Measurements from ENCODE around the gene GAPVD1. TPM values are rescaled to one million over a fixed set of nuclear protein-coding genes. Genes with fewer than 3 reads are reported as not detected.

The GAPVD1 gene
- total RNA-seq, 2 experiments from 2014 or later = 29.6 to 44.5 TPM

- DNase-seq (ENCODE audit: low spot score) = no peak
- BruUV-seq (replicated peaks) = no TSS peak
- no peak overlapping the region for H3K4me3 ChIP-seq (ENCODE audit: low read depth, low read length, poor library complexity, severe bottlenecking)
- TF ChIP-seq EZH2phosphoT487 (IDR thresholded peaks at IDR 0.05; ENCODE audit: borderline replicate concordance, low read depth, low read length) (no peak), CTCF (conservative IDR thresholded peaks at IDR 0.05; ENCODE audit: low read length) (no peak)
- H3K4me1 ChIP-seq (ENCODE audit: insufficient read depth, low read length, poor library complexity, severe bottlenecking) = peaks cover 6% of the 10 kb centered on the region
- H2AFZ ChIP-seq (ENCODE audit: low read length) = no peak overlapping the region
- intact Hi-C loops (cut with micrococcal nuclease; ENCODE audit: unreplicated experiment) = no loop called here
- H3K9me2 ChIP-seq (ENCODE audit: insufficient read depth, low read length) = no peaks in the 10 kb centered on the region
- H3K79me2 ChIP-seq (ENCODE audit: insufficient read depth, low read depth, low read length) = peaks cover 33% of the 10 kb centered on the region; the same call in 1 of the 2 replicates
- CTCF ChIA-PET (ENCODE audit: unreplicated experiment) = interaction anchor here (0.5 kb wide), 1 partner anchor 10 kb away, joined by 3 read pairs; no protein-coding TSS in a partner anchor
- H3K9me3 ChIP-seq (ENCODE audit: low read length) = no peaks in the 10 kb centered on the region
- H3K27ac ChIP-seq (ENCODE audit: low read depth, low read length, poor library complexity, severe bottlenecking) = no peak overlapping the region
- POLR2A ChIA-PET = interaction anchor here (0.6 to 0.7 kb wide), 3 partner anchors 346 to 1946 kb away, joined by 3 to 6 read pairs (median 4); no protein-coding TSS in a partner anchor
- no peak overlapping the region for H3K4me2 ChIP-seq (ENCODE audit: low read length)
- peaks cover 28% of the 10 kb centered on the region for H3K36me3 ChIP-seq (ENCODE audit: insufficient read depth, low read length)
- H4K20me1 ChIP-seq (ENCODE audit: insufficient read depth, low read length) = no peaks in the 10 kb centered on the region
Observed at GRCh38 chr9:125269014-125269397, 7.4 kb downstream of the GAPVD1 start.

GRCh38 chr9:125271081-125271480 lies 9.5 kb downstream of the GAPVD1 start:
- BruUV-seq (replicated peaks) = no TSS peak
- Histone ChIP-seq H4K20me1 (ENCODE audit: insufficient read depth, low read length) (no peaks in the 10 kb centered on the region), H3K4me3 (ENCODE audit: low read depth, low read length, poor library complexity, severe bottlenecking) (no peak overlapping the region), H3K9me2 (ENCODE audit: insufficient read depth, low read length) (no peaks in the 10 kb centered on the region), H3K79me2 (ENCODE audit: insufficient read depth, low read depth, low read length) (peaks cover 41% of the 10 kb centered on the region; the same call in 1 of the 2 replicates), H3K4me1 (ENCODE audit: insufficient read depth, low read length, poor library complexity, severe bottlenecking) (no peaks in the 10 kb centered on the region), H2AFZ (ENCODE audit: low read length) (no peak overlapping the region), H3K9me3 (ENCODE audit: low read length) (no peaks in the 10 kb centered on the region), H3K36me3 (ENCODE audit: insufficient read depth, low read length) (peaks cover 28% of the 10 kb centered on the region), H3K4me2 (ENCODE audit: low read length) (no peak overlapping the region), H3K27ac (ENCODE audit: low read depth, low read length, poor library complexity, severe bottlenecking) (no peak overlapping the region)
- CTCF ChIA-PET (ENCODE audit: unreplicated experiment) = no interaction called here
- no peak for DNase-seq (ENCODE audit: low spot score)
- intact Hi-C loops (cut with micrococcal nuclease; ENCODE audit: unreplicated experiment) = no loop called here
- no peak for TF ChIP-seq CTCF (conservative IDR thresholded peaks at IDR 0.05; ENCODE audit: low read length)
- TF ChIP-seq EZH2phosphoT487 (IDR thresholded peaks at IDR 0.05; ENCODE audit: borderline replicate concordance, low read depth, low read length) = no peak
- POLR2A ChIA-PET = no interaction called here

GRCh38 chr9:125272697-125273096 lies 11.1 kb downstream of the GAPVD1 start:
- Histone ChIP-seq H4K20me1 (ENCODE audit: insufficient read depth, low read length) (no peaks in the 10 kb centered on the region), H3K9me2 (ENCODE audit: insufficient read depth, low read length) (no peaks in the 10 kb centered on the region), H3K4me3 (ENCODE audit: low read depth, low read length, poor library complexity, severe bottlenecking) (no peak overlapping the region), H3K36me3 (ENCODE audit: insufficient read depth, low read length) (peaks cover 25% of the 10 kb centered on the region), H3K4me1 (ENCODE audit: insufficient read depth, low read length, poor library complexity, severe bottlenecking) (no peaks in the 10 kb centered on the region), H3K4me2 (ENCODE audit: low read length) (no peak overlapping the region), H3K79me2 (ENCODE audit: insufficient read depth, low read depth, low read length) (peaks cover 41% of the 10 kb centered on the region; the same call in 1 of the 2 replicates), H2AFZ (ENCODE audit: low read length) (no peak overlapping the region), H3K27ac (ENCODE audit: low read depth, low read length, poor library complexity, severe bottlenecking) (no peak overlapping the region), H3K9me3 (ENCODE audit: low read length) (no peaks in the 10 kb centered on the region)
- no peak for DNase-seq (ENCODE audit: low spot score)
- no TSS peak for BruUV-seq (replicated peaks)
- no peak for TF ChIP-seq EZH2phosphoT487 (IDR thresholded peaks at IDR 0.05; ENCODE audit: borderline replicate concordance, low read depth, low read length)
- TF ChIP-seq CTCF (conservative IDR thresholded peaks at IDR 0.05; ENCODE audit: low read length) = no peak
- POLR2A ChIA-PET = interaction anchor here (0.5 to 1.5 kb wide), 4 partner anchors 10 to 88 kb away, joined by 3 to 5 read pairs (median 4); no protein-coding TSS in a partner anchor
- CTCF ChIA-PET (ENCODE audit: unreplicated experiment) = no interaction called here
- intact Hi-C loops (cut with micrococcal nuclease; ENCODE audit: unreplicated experiment) = no loop called here

All from OCI-LY7 (cell line).